Measurements from ENCODE around the gene PRR33.

GRCh38 chr11:1896923-1897322 lies 5.2 kb upstream of the PRR33 start:
- TF ChIP-seq CTCF (conservative IDR thresholded peaks at IDR 0.05 in 1 of 2, IDR thresholded peaks at IDR 0.05 in 1 of 2; ENCODE audit: low read depth in 1 of 2, low read length in 2 of 2) (no peak), EZH2 (IDR thresholded peaks at IDR 0.05; ENCODE audit: low read length, missing control alignments) (no peak)

All from fibroblast of lung (primary cell).